Keratinocyte (primary cell): ENCODE data around the gene GPC3. TPM values are rescaled to one million over a fixed set of nuclear protein-coding genes. Genes with fewer than 3 reads are reported as not detected.

Experiments
- DNase-seq: peaks from one replicate; pipeline ENCODE4 v3.0.0-alpha.2; 2011; ENCODE audit warnings: low read depth, missing footprints, low spot score
- FAIRE-seq: peaks from 2 replicates; lab custom pipeline; 2011; peaks lifted over from hg19 to GRCh38; lab: Jason Lieb, UNC
- H2AFZ ChIP-seq: 2 replicates; pipeline ENCODE4 v1.6.0; 2012; ENCODE audit warnings: low read length, control low read depth, inconsistent platforms; ENCODE audit not compliant: control insufficient read depth
- H3K27ac ChIP-seq: 2 replicates; pipeline ENCODE4 v1.5.1; 2011; ENCODE audit warnings: low read length; ENCODE audit not compliant: control insufficient read depth, insufficient read depth
- H3K27me3 ChIP-seq: 3 replicates; pipeline ENCODE4 v1.6.0; 2011; ENCODE audit warnings: low read length; ENCODE audit not compliant: control insufficient read depth, insufficient read depth; ENCODE audit errors: extremely low read depth
- H3K36me3 ChIP-seq, 2 experiments: 2 replicates in 1 of 2; 3 replicates in 1 of 2; pipeline ENCODE4 v1.5.1; 2011; ENCODE audit warnings: low read length in 2 of 2, mild to moderate bottlenecking in 1 of 2; ENCODE audit not compliant: control insufficient read depth in 2 of 2, insufficient read depth in 2 of 2; ENCODE audit errors: extremely low read depth in 1 of 2
- H3K4me1 ChIP-seq: 3 replicates; pipeline ENCODE4 v1.5.1; 2011; ENCODE audit warnings: low read length; ENCODE audit not compliant: control insufficient read depth, insufficient read depth; ENCODE audit errors: extremely low read depth
- H3K4me2 ChIP-seq: 3 replicates; pipeline ENCODE4 v1.6.0; 2011; ENCODE audit warnings: low read depth, low read length; ENCODE audit not compliant: control insufficient read depth, insufficient read depth; ENCODE audit errors: extremely low read depth
- H3K4me3 ChIP-seq, 3 experiments: fragments of 200-600 bp in 1 of 3; sonication (generic) in 1 of 3; 2 replicates in 2 of 3; 3 replicates in 1 of 3; pipeline ENCODE4 v1.5.1; 2011 to 2016; ENCODE audit warnings: low read length in 3 of 3, mild to moderate bottlenecking in 3 of 3, control low read depth in 2 of 3, inconsistent platforms in 1 of 3, low read depth in 1 of 3, mixed read lengths in 1 of 3, mixed run types in 1 of 3, moderate library complexity in 1 of 3; ENCODE audit not compliant: control insufficient read depth in 2 of 3, insufficient read depth in 2 of 3; ENCODE audit errors: extremely low read depth in 1 of 3
- H3K79me2 ChIP-seq: 2 replicates; pipeline ENCODE4 v1.6.0; 2012; ENCODE audit warnings: low read length; ENCODE audit not compliant: control insufficient read depth, insufficient read depth
- H3K9ac ChIP-seq: 3 replicates; pipeline ENCODE4 v1.6.0; 2011; ENCODE audit warnings: low read length; ENCODE audit not compliant: control insufficient read depth, insufficient read depth; ENCODE audit errors: extremely low read depth
- H3K9me1 ChIP-seq: 3 replicates; pipeline ENCODE4 v1.6.0; 2011; ENCODE audit warnings: low read length; ENCODE audit not compliant: control insufficient read depth, insufficient read depth; ENCODE audit errors: extremely low read depth
- H3K9me3 ChIP-seq: 2 replicates; pipeline ENCODE4 v1.5.1; 2012; ENCODE audit warnings: low read depth, low read length; ENCODE audit not compliant: control insufficient read depth
- H4K20me1 ChIP-seq: 3 replicates; pipeline ENCODE4 v1.6.0; 2011; ENCODE audit warnings: low read length; ENCODE audit not compliant: control insufficient read depth, insufficient read depth; ENCODE audit errors: extremely low read depth
- EZH2 ChIP-seq: IDR thresholded peaks from one replicate; pipeline ENCODE4 v1.6.1; 2012; ENCODE audit warnings: inconsistent platforms, mild to moderate bottlenecking, low read length, moderate library complexity
- dilution Hi-C: fragments of 300-500 bp; cut with MboI; formaldehyde crosslinking; loops from one replicate; pipeline ENCODE4 v1.7.0; 2020; ENCODE audit warnings: low sequenced_read_pairs; ENCODE audit not compliant: extremely low pct_ligation_motif_present
- polyA plus RNA-seq, 5 experiments: library from polyadenylated mRNA; depleted of rRNA in 3 of 5; stranded (reverse) in 3 of 5; stranded (forward) in 1 of 5; unstranded in 1 of 5; fragments of >200 nt; gene quantifications; 1 replicate in 1 of 5; 2 replicates in 3 of 5; 3 replicates in 1 of 5; pipeline versions ENCODE4 v1.2.1 to v1.2.3, GENCODE V29; 2011 to 2012; ENCODE audit warnings: missing spikeins in 2 of 5, low read depth in 1 of 5, low replicate concordance in 1 of 5
- TF ChIP-seq, protein P1 (sequence below), 3 experiments: IDR thresholded peaks in 1 of 3; conservative IDR thresholded peaks in 1 of 3; optimal IDR thresholded peaks in 1 of 3; 2 replicates in 2 of 3; 3 replicates in 1 of 3; pipeline versions ENCODE3 to v1.5.1; 2011; ENCODE audit warnings: low read length in 3 of 3, mild to moderate bottlenecking in 3 of 3, moderate library complexity in 2 of 3, control low read depth in 1 of 3, inconsistent platforms in 1 of 3; ENCODE audit not compliant: insufficient read depth in 2 of 3; ENCODE audit errors: extremely low read depth in 1 of 3

Gene GPC3
- polyA plus RNA-seq, 1 donor (not counting 4 experiments of a cell fraction or from before 2014, with no cell fraction given) = 0.03 TPM

- no peak for TF ChIP-seq EZH2
- TF ChIP-seq, protein P1, sequence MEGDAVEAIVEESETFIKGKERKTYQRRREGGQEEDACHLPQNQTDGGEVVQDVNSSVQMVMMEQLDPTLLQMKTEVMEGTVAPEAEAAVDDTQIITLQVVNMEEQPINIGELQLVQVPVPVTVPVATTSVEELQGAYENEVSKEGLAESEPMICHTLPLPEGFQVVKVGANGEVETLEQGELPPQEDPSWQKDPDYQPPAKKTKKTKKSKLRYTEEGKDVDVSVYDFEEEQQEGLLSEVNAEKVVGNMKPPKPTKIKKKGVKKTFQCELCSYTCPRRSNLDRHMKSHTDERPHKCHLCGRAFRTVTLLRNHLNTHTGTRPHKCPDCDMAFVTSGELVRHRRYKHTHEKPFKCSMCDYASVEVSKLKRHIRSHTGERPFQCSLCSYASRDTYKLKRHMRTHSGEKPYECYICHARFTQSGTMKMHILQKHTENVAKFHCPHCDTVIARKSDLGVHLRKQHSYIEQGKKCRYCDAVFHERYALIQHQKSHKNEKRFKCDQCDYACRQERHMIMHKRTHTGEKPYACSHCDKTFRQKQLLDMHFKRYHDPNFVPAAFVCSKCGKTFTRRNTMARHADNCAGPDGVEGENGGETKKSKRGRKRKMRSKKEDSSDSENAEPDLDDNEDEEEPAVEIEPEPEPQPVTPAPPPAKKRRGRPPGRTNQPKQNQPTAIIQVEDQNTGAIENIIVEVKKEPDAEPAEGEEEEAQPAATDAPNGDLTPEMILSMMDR (optimal IDR thresholded peaks at IDR 0.05 in 1 of 3, IDR thresholded peaks at IDR 0.05 in 1 of 3, conservative IDR thresholded peaks at IDR 0.05 in 1 of 3; ENCODE audit: extremely low read depth in 1 of 3, insufficient read depth in 2 of 3, low read length in 3 of 3) = no peak
- Histone ChIP-seq H3K4me2 (no peak overlapping the region), H3K36me3 (no peaks in the 10 kb centered on the region), H3K9me3 (no peaks in the 10 kb centered on the region), H3K4me1 (no peaks in the 10 kb centered on the region), H3K9ac (no peak overlapping the region), H3K9me1 (no peaks in the 10 kb centered on the region), H2AFZ (no peak overlapping the region), H3K27me3 (no peaks in the 10 kb centered on the region), H3K27ac (no peak overlapping the region), H3K79me2 (no peaks in the 10 kb centered on the region), H3K4me3 (no peak overlapping the region), H4K20me1 (no peaks in the 10 kb centered on the region)
- DNase-seq = no peak
- no peak for FAIRE-seq
- dilution Hi-C loops = no loop called here
Measured at GRCh38 chrX:133587818-133588217, 397.6 kb downstream of the GPC3 start.

DNA sequence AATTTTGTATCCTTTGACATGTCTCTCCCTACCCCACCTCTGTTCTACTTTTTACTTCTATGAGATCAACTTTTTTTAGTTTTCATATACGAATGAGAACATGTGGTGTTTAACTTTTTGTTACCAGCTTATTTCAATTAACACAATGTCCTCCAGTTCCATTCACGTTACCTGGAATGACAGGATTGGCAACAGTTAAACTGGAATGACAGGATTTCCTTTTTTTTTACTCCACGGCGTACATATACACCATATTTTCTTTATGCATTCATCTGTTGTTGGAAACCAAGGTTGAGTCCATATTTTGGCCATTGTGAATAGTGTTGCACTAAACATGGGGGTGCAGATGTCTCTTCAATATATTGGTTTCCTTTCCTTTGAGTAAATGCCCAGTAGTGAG is 398.3 kb downstream of the GPC3 start:
- no peak overlapping the region for H3K4me3 ChIP-seq
- H2AFZ ChIP-seq = no peak overlapping the region
- H3K36me3 ChIP-seq = no peaks in the 10 kb centered on the region
- H3K4me1 ChIP-seq = no peaks in the 10 kb centered on the region
- FAIRE-seq = no peak
- no peaks in the 10 kb centered on the region for H4K20me1 ChIP-seq
- no peak overlapping the region for H3K27ac ChIP-seq
- DNase-seq = no peak
- H3K9ac ChIP-seq = no peak overlapping the region
- dilution Hi-C loops = no loop called here
- TF ChIP-seq, protein P1 (optimal IDR thresholded peaks at IDR 0.05 in 1 of 3, IDR thresholded peaks at IDR 0.05 in 1 of 3, conservative IDR thresholded peaks at IDR 0.05 in 1 of 3; ENCODE audit: extremely low read depth in 1 of 3, insufficient read depth in 2 of 3, low read length in 3 of 3) = no peak
- TF ChIP-seq EZH2 = no peak
- H3K4me2 ChIP-seq = no peak overlapping the region
- H3K79me2 ChIP-seq = no peaks in the 10 kb centered on the region
- no peaks in the 10 kb centered on the region for H3K9me3 ChIP-seq
- no peaks in the 10 kb centered on the region for H3K27me3 ChIP-seq
- H3K9me1 ChIP-seq = no peaks in the 10 kb centered on the region
